Measurements from ENCODE around the gene CANX.
"Not testable (repeated sequence)": the region's sequence is repeated elsewhere in the genome, so short reads cannot be mapped to it uniquely, and the experiment has no call there.

CANX gene

DNA sequence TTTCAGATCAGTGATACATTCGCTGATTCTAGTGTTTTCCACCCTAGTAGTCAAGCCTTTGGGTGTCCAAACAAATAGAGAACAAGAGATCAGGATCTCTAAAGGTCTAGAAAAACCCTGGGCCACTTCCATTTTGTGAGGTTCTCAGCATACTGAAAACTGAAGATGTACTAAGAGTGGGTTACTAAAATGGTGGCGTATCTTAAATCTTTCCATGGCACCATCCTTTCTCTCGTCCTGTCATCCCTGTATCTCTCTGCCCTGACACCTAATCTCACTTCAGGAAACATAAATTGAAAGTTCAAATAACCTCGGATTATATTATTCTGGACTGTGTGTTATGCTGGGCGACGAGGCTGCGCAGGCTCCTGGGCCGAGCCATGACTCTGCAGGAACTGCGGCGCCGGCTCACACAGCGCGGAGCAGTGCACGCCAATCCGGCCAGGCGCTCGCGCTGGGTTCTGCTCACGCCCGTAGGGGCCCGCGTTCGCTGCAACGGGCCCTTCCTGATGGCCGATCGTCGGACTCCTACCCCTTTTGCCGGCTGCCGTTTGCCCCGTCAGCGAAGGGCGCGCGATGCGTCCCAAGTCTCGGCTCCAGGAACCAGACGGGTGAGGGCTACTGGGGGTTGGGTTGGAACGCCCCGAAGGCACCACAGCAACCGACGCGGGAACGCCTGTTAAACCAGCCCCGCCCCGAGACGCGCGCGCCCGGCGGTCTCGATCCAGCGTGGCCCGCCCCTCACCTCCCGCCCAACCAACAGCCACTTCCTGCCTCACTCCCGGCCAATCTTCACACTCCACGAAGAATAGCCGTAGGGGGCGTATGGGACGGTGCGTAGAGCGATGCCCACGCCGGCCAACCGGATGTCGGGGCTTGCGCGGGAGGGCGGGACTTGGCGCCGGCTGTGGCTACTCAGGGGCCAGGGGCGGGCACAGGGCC, 503 bp upstream of the CANX start:
- peak; percentile 96 to 97 for DNase-seq (ENCODE audit: low read depth in 2 of 2)

DNA sequence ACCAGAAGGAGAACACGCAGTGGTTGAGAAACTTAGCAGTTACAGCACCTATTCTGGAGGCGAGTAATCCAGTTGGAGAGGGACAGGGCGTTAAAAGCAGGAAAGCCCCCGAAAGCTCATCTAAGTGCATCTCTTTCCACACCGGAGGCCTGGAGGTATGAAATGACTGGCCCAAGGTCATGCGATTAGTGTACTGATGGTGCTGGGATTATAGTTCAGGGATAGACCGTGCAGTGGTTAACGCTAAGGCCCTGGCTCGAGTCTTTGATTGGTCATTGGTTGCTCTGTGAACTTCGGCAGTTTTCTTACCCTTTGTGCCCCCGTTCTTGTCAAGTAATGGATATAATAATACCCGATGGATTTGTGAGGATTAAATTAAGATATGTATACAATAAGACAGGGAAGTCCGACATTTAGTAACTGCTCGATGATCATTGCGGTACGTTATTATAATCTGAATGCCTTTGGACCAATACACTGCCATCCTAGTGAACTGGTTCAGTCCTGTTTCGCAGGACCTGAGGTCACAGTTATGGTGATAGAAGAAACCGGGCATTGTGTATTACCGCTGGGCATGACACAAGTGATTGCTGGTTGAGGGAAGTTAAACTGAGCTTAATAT, 960 bp downstream of the CANX start:
- DNase-seq (ENCODE audit: low read depth in 2 of 2), result no peak

DNA sequence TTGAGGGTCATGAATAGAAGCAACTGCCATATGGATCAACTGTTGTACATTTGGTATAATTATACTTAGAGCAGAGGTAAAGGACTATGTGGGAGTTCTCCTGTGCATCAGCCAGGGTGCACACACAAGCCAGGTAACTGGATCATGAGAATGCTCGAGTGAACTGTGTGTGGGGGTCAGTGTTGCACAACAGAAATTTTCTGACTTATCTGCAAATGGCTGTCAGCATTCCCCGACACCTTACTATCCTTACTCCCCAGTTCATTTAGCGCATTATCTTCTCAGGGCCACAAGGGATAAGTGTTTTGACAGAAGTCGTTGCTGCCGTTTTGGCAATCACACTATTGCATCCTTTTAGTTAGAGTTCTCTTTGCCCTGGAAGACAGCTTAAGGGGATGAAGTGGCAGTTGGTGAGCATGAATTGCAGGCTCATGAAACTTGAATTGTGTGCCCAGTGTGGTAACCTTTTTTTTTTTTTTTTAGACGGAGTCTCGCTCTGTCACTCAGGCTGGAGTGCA, 1.7 kb downstream of the CANX start:
- no peak for DNase-seq (ENCODE audit: low read depth in 2 of 2)

DNA sequence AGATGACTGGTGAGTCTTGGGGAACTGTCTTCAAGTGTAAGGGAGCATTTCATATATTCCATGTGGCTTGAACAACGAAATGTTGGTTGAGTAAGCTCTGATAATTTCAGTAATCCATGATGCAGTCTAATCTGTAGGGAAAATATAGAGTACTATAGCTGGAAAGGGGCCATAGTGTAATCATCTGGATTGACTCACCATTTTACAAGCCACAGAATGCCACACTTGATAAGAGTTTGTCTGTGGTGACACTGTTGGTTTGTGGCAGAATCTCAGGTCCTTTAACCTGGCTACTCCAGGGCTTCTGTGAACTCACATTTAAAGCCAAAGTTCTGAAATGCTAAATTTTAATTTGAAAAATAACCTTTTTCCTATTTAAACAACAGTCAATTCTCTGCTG, 17.5 kb downstream of the CANX start:
- DNase-seq (ENCODE audit: low read depth in 2 of 2), result no peak

DNA sequence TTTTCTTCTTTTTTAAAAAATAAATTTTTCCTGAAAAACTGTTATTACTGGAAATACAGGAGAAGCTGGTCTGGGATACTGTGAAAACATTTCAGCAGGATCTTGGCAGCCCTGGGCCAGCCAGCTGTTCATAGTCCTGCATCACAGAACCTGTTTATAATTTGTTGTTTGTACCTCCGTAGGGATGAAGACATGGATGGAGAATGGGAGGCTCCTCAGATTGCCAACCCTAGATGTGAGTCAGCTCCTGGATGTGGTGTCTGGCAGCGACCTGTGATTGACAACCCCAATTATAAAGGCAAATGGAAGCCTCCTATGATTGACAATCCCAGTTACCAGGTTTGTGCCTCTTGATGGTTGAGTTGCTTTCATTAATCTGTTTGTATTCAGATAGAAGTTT, 21.5 kb downstream of the CANX start:
- no peak for DNase-seq (ENCODE audit: low read depth in 2 of 2)

DNA sequence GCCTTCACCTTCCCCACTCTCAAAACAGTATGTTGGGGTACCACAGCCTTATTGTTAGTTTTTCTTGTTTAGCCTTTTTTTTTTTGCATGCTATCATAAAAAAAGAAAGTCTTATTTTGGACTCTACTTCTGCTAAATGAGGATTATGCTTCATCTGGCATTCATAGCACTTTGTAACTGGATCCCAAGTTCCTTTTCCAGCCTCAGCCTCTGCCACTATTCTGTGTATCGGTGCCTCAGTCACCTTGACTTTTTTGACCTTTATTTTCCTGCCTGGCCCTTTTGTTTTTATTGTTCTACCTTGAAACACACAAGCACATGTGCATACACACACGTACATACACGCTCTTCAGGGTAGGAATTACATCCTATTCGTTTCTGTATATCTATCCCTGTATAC, 25.4 kb downstream of the CANX start:
- DNase-seq (ENCODE audit: low read depth in 2 of 2), result no peak

DNA sequence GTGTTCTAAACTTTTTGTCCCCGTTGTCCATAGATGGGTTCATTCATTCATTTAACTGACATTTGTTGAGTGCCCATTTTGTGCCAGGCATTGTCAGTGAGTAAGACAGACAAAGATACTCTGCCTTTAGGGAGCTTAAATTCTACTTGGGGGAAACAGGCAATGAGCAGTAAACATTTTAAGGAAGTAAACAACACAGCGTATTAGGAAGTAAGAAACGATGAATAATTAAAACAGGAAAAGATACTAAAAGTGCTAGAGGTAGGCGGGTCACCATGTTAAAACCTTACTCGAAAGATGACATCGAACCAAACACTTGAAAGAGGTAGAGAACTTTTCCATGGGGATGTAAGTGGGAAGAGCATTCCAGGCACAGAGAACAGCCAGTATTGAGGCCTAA, 28.3 kb downstream of the CANX start:
- no peak for DNase-seq (ENCODE audit: low read depth in 2 of 2)

DNA sequence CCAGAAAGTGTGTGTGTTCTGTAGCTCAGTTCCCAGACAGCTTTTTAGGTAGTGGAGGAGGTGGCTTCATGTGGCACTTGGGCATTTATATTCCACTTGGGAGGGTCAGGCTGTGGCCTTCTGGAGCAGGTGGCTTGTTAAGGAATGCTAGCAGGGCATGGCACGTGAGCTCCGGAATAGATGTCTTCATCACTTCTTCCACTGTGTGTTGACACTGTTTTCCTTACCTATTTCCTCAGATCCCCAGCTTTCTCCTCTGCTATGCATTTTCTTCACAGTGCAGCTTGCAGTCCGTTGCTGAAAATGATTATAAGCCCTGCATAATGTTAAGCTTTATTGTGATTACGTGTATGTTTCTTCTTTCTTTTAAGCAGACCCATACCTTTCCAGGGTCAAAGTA, 30.5 kb downstream of the CANX start:
- DNase-seq (ENCODE audit: low read depth in 2 of 2), result no peak

DNA sequence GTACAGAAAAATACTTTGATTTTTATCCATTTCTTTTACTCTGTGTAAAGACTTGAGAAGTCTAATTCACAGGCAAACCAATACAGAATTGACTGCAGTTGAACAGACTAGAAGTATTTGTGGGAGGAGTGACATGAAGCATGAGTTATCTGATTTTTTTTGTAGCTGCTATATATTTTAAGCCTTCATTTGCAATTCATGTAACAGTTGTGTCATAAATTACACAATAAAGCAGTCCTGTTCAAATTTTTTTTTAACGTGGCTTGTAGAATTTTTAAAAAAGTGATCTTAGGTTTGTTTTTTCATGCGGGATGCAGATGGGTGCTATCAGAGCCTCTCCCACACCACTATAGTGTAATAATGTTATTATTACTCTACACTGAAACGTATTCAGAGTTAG, 31.0 kb downstream of the CANX start:
- no peak for DNase-seq (ENCODE audit: low read depth in 2 of 2)

DNA sequence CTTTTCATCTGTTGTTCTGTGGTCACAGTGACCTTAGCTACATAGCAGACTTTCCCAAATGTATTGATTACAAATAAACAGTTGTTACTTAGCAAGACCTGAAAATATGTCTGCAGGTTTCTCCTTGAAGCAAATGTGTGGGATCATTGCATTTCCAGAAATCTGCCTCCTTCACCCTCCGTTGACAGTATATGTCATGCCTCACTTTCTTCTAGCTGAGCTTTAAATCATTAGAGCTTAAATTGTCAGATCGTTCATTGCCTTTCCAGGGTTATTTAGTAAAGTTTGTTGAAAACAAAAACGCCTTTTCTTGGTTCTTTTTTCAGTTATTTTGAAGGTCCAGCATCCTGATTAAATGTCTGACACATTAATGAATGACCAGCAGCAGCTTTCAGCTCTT, 31.6 kb downstream of the CANX start:
- no peak for DNase-seq (ENCODE audit: low read depth in 2 of 2)

DNA sequence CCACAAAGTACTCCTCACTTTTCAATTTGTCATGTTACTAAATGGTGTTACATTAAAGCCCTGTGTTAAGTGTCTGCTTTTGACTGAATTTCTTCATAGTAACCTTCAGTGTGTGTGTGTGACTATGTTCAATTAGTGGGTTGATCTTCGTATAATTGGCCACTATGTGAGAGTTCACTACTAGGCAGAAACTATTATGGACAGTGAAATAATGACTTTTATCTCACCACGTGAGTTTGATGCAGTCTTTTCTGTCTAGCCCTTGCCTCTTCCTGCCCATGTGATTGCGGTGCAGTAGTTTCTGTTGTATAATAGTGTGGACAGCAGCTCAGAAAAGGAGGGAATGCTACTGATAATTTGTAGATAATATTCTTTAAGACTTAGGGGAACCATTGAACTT, 32.1 kb downstream of the CANX start:
- no peak for DNase-seq (ENCODE audit: low read depth in 2 of 2)

DNA sequence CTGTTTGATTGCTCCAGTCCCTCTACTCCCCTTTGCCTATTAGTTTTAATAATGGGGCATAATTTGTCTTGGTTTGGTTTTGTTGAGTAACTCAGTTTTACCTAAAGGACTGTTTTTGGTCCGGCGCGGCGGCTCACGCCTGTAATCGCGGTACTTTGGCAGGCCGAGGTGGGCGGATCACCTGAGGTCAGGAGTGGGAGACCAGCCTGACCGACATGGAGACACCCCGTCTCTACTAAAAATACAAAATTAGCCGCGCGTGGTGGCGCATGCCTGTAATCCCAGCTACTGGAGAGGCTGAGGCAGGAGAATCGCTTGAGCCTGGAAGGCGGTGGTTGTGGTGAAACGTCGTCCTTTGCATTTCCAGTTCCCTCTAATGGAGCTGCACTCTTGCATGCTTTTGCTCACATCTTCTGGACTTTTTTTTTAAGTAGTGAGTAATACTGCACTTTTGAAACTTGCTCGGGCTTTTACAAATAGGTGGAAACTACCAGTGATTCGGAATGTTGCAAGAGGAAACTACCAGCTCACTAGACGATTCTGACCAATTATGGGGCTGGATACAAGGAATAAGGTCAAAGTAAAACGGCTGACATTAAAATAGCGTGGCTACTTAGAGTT, 33.1 kb downstream of the CANX start:
- no peak for DNase-seq (ENCODE audit: low read depth in 2 of 2)

DNA sequence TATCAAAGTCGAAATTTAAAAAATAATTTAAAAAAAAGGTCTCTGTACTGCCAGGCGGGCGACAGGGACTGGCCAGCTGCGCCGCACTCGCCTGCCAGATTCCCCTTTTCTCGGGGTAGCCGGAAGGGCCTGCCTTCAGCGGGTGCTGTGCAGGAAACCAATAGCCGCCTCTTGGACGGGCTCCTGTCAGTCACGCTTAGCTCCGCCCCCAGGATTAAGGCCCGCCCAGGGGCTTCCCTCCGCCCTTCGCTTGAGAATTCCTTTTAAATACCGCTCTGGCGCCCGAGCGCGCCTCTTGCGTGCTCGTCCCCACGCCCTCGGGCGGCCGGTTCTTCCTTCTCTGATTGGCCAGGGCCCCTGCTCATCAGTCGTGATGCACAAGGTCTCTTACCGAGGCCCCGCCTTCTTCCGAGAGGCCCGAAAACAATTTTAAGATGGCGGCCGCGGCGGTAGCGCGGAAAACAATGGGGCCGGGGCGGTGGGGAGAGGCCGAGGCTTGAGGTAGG, 33.7 kb downstream of the CANX start, which contains the start of gene MAML1:
TSS of gene MAML1 (plus strand) at position 411 of the 506 bp plus-strand sequence. CDS start 291 bp downstream, outside the sequence.
- peak; percentile 98 for DNase-seq (ENCODE audit: low read depth in 2 of 2)

DNA sequence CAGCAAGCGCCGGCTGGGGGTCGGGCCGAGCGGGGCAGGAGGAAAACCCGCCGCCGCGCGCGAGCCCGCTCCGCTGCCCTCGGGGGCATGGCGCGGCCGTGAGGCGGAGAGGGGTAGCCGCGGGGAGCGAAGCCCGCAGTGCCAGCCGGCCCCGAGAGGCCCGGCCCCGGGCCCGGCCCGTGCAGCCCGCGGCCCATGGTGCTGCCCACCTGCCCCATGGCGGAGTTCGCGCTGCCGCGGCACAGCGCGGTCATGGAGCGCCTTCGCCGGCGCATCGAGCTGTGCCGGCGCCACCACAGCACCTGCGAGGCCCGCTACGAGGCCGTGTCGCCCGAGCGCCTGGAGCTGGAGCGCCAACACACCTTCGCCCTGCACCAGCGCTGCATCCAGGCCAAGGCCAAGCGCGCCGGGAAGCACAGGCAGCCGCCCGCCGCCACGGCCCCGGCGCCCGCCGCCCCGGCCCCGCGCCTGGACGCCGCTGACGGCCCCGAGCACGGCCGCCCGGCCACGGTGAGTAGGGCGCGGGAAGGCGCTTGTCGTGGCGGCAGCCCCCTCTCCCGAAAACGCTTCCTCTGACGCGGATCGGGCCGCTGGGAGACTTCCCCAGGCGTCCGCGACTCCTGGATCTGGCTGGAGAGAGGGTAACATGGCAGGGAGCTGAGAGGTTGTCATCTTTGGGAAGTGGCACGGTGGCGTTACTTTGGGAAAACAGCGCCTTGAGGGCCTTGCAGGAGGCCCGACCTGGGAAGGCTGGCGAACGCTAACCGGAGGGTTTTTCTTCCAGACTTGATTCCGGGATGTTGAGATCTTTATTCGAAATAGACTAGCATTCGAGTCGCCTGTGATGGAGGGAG, 34.4 kb downstream of the CANX start:
- peak in 1 of 2 donors; percentile 4 for DNase-seq (ENCODE audit: low read depth in 2 of 2)

DNA sequence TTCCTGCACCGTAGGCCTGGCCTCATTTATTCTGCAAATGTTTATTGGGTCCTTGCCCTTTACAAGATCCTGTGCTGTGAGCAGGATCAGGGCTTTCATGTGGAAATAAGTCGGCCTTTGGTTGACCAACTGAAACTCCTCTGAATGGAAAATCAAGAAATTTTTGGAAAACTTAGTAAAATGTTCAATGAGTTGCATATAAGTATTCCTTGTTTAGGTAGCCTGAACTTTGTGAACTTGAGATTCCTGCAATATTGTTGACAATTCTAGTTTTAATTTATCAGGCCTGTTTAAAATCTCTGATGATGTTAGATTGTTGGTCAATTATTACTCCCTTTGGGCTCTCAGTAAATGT, 35.0 kb downstream of the CANX start:
- DNase-seq (ENCODE audit: low read depth in 2 of 2), result no peak

DNA sequence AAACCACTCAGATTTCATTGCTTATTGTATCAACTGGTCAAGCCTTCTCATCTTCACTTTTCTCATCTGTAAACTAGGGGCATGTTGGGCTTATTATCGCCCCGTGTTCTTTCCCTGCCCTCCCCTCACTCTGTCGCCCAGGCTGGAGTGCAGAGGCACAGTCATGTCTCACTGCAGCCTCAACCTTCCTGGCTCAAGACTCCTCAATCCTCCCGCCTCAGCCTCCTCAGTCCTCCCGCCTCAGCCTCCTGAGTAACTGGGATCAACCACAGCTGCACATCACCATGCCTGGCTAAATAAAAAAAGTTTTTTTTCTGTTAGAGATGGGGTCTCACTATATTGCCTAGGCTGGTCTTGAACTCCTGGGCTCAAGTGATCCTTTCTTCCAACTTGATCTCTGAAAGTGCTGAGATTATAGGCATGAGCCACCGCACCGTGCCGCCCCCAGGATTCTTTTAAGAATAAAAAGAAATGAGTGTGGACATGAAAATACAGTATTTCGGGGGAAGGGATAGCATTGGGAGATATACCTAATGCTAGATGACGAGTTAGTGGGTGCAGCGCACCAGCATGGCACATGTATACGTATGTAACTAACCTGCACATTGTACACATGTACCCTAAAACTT, 35.9 kb downstream of the CANX start:
- DNase-seq (ENCODE audit: low read depth in 2 of 2), result no peak

DNA sequence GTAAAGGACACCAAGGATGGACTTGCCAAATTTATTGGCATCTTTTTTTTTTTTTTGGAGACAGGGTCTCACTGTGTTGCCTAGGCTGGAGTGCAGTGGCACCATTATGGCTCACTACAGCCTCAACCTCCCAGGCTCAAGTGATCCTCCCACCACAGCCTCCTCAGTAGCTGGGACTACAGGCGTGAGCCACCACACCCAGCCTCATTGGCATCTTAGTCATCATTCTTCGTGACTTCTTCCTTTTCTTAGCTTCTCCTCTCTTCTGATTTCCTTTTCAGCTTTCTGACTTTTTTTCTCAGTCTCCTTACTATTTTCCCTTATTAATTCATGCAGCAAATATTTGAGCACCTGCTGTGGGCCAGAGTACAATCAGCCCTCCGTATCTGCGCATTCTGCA, 40.0 kb downstream of the CANX start:
- no peak for DNase-seq (ENCODE audit: low read depth in 2 of 2)

DNA sequence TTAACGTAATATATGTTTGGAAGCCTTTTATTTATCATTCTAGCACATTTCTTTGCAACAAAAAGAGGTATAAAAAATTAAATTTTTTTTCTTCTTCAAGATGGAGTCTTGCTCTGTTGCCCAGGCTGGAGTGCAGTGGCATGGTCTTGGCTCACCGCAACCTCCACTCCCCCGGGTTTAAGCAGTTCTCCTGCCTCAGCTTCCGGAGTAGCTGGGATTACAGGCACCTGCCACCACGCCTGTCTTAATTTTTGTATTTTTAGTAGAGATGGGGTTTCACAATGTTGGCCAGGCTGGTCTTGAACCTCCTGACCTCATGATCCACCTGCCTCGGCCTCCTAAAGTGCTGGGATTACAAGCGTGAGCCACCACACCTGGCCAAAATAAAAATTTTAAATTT, 45.3 kb downstream of the CANX start:
- not testable (repeated sequence) for DNase-seq (ENCODE audit: low read depth in 2 of 2)

DNA sequence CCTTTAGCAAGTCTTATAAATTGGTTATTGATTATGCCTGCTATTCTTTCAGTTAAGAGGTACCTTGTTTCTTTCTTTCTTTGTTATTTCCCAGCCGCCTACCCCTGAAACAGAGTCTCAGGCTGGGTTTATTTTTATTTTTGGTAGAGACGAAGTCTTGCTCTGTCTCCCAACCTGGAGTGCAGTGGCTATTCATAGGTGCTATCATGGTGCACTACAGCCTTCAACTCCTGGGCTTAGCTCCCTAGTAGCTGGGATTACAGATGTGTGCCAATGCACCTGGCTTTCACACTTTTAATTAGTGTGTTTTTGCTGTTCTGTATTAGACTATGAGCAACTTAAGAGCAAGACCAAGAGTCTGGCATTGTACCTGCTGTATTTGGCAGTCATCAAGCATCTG, 48.1 kb downstream of the CANX start:
- no peak for DNase-seq (ENCODE audit: low read depth in 2 of 2)

DNA sequence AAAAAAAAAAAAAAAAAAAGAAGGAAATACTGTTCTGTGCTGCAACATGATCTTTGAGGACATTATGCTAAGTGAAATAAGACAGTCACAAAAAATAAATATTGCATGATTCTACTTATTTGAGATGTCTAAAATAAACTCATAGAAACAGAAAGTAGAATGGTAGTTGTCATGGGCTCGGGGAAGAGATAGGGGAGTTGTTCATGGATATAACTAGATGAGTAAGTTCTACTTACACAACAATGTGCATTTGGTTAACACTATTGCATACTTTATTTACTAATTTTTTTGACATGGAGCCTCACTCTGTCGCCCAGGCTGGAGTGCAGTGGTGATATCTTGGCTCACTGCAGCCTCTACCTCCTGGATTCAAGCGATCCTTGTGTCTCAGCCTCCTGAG, 49.0 kb downstream of the CANX start:
- DNase-seq (ENCODE audit: low read depth in 2 of 2), result no peak

All from stimulated activated CD8-positive, alpha-beta memory T cell treated with anti-CD3 and anti-CD28 coated beads, Interleukin-2, amount 100 ng/mL, for 1 hour (primary cell).